AG10803 (cell line): Measurements from ENCODE around the gene SLC49A4.

Experiments used
- DNase-seq: peaks from one replicate; pipeline ENCODE4 v3.0.0; 2010; ENCODE audit warnings: low read depth
- H3K4me3 ChIP-seq: 2 replicates; pipeline ENCODE4 v1.5.1; 2011; ENCODE audit warnings: mild to moderate bottlenecking, low read length, control low read depth
- TF ChIP-seq, protein P1 (sequence below): conservative IDR thresholded peaks from 2 replicates; pipeline ENCODE4 v1.5.1; 2011; ENCODE audit warnings: mild to moderate bottlenecking, low read length, control low read depth, inconsistent platforms

The SLC49A4 gene

DNA sequence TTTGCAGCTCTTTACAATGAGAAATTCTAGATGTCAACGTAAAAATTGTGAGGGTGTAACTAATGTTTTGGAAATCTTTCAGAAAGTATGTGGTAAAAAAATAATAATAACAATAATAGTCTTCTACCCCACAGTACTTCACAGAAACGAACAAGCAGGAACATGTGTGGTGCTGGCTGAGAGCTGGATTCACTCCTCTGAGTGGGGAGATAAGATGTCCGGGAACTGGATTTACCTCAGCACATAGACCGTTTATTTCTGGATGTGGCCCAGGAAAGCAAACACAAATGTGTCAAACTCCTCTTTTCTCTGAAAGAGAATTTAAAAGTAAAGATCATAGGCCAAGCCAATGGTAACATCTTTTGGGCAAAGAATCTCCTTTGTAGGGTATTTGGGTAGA lies 103.4 kb downstream of the SLC49A4 start:
- H3K4me3 ChIP-seq: no peak overlapping the region
- no peak for DNase-seq
- TF ChIP-seq, protein P1, sequence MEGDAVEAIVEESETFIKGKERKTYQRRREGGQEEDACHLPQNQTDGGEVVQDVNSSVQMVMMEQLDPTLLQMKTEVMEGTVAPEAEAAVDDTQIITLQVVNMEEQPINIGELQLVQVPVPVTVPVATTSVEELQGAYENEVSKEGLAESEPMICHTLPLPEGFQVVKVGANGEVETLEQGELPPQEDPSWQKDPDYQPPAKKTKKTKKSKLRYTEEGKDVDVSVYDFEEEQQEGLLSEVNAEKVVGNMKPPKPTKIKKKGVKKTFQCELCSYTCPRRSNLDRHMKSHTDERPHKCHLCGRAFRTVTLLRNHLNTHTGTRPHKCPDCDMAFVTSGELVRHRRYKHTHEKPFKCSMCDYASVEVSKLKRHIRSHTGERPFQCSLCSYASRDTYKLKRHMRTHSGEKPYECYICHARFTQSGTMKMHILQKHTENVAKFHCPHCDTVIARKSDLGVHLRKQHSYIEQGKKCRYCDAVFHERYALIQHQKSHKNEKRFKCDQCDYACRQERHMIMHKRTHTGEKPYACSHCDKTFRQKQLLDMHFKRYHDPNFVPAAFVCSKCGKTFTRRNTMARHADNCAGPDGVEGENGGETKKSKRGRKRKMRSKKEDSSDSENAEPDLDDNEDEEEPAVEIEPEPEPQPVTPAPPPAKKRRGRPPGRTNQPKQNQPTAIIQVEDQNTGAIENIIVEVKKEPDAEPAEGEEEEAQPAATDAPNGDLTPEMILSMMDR: no peak

DNA sequence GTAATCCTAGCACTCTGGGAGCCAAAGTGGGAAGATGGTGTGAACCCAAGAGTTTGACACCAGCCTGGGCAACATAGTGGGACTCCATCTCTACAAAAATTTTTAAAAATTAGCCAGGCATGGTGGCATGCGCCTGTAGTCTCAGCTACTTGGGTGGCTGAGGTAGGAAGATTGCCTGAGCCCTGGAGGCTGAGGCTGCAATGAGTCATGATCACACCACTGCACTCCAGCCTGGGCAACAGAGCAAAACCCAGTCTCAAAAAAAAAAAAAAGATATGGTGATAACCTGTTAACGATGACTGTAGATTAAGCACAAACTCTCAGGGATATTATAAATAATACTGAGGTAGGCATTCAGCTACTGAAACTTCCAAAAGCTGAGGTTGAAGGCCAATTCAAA lies 107.5 kb downstream of the SLC49A4 start:
- no peak overlapping the region for H3K4me3 ChIP-seq
- DNase-seq: no peak
- TF ChIP-seq, protein P1: no peak

DNA sequence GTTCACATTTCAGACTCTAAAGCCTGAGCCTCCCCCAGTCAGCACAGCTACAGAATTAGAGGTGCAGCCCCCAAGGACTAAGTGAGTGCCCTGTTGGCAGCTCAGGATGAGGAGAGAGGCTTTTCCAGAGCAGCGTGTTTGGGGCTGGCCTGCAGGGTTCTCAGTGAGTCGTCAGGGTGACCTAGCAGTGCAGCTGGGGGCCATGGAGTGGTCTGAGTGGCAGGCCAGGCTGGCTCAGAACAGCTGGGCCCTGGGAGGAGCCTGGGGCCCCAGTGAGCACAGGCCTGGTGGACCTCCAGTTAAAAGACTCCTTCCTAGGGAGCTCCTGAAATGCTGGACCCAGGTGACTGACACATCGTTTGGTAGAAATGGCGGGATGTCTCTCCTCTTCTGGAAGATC lies 108.3 kb downstream of the SLC49A4 start:
- H3K4me3 ChIP-seq: no peak overlapping the region
- DNase-seq: no peak
- TF ChIP-seq, protein P1: no peak

DNA sequence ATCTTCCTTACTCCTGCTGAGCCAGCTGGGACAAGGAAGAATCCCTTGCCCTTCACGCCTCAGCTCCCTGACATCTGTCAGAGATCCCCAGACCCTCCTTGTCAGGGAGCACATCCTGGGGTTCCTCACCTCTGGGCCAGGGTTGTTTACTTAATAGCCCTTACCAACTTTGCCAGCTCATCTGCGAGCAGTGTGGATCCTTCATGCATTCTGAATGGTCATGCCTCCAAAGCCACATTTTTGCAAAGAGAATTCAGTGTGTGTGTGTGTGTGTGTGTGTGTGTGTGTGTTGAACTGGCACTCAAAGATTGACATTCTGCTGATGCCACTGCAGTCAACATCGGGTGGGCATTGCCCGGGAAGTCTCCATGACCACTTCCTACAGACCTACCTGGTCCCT lies 112.6 kb downstream of the SLC49A4 start:
- no peak overlapping the region for H3K4me3 ChIP-seq
- TF ChIP-seq, protein P1: no peak
- no peak for DNase-seq

DNA sequence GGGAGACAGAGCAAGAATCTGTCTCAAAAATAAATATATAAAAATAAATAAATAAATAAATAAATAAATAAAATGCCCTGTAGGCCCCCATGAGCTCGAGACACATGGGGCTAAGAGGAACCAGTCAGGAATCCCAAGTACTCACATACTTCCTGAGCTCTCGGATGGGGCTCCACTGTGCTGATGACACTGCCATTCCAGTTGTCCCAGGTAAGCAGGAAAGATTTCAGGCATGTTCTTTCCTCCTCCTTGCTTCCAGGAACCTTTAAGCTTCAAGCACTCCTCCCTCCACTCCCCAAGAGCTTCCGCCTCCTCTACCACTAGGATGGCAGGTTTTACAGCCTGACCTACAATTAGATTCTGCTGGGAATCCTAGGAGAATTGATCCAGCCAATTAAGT lies 113.4 kb downstream of the SLC49A4 start:
- no peak for DNase-seq
- TF ChIP-seq, protein P1: no peak

DNA sequence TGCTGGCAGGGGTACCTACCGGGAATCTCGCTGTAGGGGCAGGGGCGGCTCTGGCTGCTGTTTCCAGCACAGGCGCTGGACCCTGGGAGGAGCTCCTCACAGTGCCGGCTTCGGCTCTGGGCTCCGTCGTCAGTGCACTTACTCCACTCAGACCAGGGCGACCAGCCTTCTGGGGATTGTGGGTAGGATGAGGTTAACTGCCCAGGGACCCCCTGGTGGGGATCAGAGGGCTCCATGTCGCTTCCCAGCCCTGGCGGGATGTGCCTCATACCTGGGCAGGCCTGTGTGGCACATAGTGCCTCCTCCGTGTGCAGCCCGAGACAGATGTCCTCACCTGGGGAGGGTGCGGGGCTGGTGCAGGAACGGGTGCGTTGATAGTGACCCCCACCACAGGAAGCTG lies 117.0 kb downstream of the SLC49A4 start:
- no peak overlapping the region for H3K4me3 ChIP-seq
- TF ChIP-seq, protein P1: no peak
- DNase-seq: no peak

More for the DNA sequence above, 113.4 kb downstream of the SLC49A4 start:
- H3K4me3 ChIP-seq: no peak overlapping the region

DNA sequence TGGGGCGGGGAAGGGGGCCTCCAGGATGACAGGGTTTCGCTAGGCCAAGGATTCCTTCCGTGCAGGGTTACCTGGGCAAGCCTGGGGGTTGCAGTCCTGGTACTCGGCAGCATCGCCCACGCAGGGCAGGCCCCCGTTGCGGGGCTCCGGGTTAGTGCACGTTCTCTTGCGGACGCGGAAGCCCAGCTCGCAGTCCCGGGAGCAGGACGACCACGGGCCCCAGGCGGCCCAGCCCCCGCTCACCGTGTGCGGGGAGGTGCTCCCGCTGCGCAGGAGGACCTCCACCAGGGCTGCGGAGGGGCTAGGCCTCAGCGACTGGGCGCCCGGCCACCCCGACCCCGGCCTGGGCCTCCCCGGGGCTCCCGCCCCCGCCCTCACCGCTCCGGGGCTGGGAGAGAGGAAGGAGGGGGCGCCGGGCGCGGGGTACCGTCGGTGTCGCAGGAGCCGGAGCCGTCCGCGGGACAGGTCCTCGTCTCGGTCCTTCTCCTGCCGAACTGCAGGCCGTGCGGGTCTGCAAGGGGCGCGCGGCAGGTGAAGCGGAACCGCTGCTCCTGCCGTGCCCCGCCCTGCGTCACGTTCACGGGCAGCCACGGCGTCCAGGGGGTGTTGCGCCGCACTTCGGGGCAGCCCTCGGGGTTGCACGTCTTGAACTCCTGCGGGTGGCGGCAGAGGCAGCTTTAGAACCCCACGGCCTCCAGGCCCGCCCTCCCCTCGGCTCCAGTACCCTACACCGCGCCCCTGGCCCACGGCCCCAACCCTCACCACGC lies 118.1 kb downstream of the SLC49A4 start:
- no peak overlapping the region for H3K4me3 ChIP-seq

More for the DNA sequence above, 118.1 kb downstream of the SLC49A4 start:
- TF ChIP-seq, protein P1: no peak
- no peak for DNase-seq
